Measurements from ENCODE around the gene CHAC2. TPM values are rescaled to one million over a fixed set of nuclear protein-coding genes. Genes with fewer than 3 reads are reported as not detected.

The CHAC2 gene
- total and polyA plus RNA-seq, 9 of the 15 experiments (the other 6 are each of a cell fraction or from before 2014, with no cell fraction given) = 9.8 to 35.6 (median 18.2) TPM

DNA sequence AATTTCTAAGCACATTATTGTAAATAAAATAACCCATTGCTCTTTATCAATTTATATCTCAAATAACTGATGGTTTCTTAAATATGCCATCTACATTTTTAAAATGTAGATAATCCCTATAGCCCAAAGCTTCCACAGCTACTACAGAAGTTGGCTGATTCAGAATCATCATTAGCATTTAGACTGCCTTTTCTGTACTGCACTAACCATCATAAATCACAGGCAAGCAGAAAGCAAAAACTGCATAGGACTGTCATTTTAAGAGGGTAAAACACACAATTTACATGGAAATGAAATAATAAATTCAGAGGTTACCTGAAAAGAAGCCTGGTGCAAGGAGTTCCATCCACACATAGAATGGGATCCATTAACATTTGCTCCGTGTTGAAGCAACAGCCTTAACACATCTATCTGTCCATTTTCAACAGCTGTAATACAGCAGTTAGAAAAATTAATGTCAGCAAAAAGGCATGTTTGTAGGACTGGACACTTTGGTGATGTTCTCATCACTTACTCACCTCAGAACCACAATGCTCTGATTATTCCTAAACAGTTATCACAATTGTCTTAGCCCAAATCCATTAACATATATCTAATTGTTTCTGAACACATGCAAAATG is 38.4 kb upstream of the CHAC2 start:
- H3K36me3 ChIP-seq (ENCODE audit: control insufficient read depth, insufficient read depth, low read length) = peaks cover 4% of the 10 kb centered on the region; the same call in 1 of the 3 replicates
- no peaks in the 10 kb centered on the region for H3K9me1 ChIP-seq (ENCODE audit: control insufficient read depth, insufficient read depth, low read length)
- in situ Hi-C loops (cut with MboI) = no loop called here
- no peak overlapping the region for H3K4me2 ChIP-seq (ENCODE audit: insufficient read depth, low read length)
- intact Hi-C loops (cut with micrococcal nuclease) = no loop called here
- BruUV-seq (replicated peaks) = no TSS peak
- no peak overlapping the region for H3K4me3 ChIP-seq
- no peaks in the 10 kb centered on the region for H3K4me1 ChIP-seq (replicated peaks in 1 of 2; ENCODE audit: control insufficient read depth in 2 of 2, insufficient read depth in 2 of 2, low read length in 2 of 2)
- H3K27me3 ChIP-seq (ENCODE audit: control insufficient read depth in 2 of 2, insufficient read depth in 2 of 2, low read length in 2 of 2) = no peaks in the 10 kb centered on the region
- H3K9me3 ChIP-seq (replicated peaks; ENCODE audit: control insufficient read depth, insufficient read depth, low read depth, low read length) = no peaks in the 10 kb centered on the region
- no peaks in the 10 kb centered on the region for H4K20me1 ChIP-seq (replicated peaks; ENCODE audit: control insufficient read depth, insufficient read depth, low read length)
- no peak overlapping the region for H2AFZ ChIP-seq (ENCODE audit: low read depth, low read length)
- TF ChIP-seq, protein P1, sequence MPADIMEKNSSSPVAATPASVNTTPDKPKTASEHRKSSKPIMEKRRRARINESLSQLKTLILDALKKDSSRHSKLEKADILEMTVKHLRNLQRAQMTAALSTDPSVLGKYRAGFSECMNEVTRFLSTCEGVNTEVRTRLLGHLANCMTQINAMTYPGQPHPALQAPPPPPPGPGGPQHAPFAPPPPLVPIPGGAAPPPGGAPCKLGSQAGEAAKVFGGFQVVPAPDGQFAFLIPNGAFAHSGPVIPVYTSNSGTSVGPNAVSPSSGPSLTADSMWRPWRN (IDR thresholded peaks at IDR 0.05; ENCODE audit: low read depth) = no peak
- TF ChIP-seq POLR2G (IDR thresholded peaks at IDR 0.05; ENCODE audit: low read depth, low read length) (no peak), ZNF316 (IDR thresholded peaks at IDR 0.05) (peak; percentile 27; the same call in 1 of the 2 replicates), ZC3H4 (CRISPR knock-in tag; IDR thresholded peaks at IDR 0.05; ENCODE audit: borderline replicate concordance) (no peak), ZFP36 (IDR thresholded peaks at IDR 0.05; ENCODE audit: low read depth, low read length, partially characterized antibody) (no peak), HDAC2 (IDR thresholded peaks at IDR 0.05) (no peak), C11orf30 (IDR thresholded peaks at IDR 0.05; ENCODE audit: low read depth) (0 out of 2 replicates have a peak, but pooled peaks have one; percentile 6)
- TF ChIP-seq, protein P2, sequence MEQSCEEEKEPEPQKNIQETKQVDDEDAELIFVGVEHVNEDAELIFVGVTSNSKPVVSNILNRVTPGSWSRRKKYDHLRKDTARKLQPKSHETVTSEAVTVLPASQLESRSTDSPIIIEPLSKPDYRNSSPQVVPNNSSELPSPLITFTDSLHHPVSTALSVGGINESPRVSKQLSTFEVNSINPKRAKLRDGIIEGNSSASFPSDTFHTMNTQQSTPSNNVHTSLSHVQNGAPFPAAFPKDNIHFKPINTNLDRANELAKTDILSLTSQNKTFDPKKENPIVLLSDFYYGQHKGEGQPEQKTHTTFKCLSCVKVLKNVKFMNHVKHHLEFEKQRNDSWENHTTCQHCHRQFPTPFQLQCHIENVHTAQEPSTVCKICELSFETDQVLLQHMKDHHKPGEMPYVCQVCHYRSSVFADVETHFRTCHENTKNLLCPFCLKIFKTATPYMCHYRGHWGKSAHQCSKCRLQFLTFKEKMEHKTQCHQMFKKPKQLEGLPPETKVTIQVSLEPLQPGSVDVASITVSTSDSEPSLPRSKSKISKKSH (CRISPR knock-in tag; IDR thresholded peaks at IDR 0.05) = no peak
- TF ChIP-seq, protein P3, sequence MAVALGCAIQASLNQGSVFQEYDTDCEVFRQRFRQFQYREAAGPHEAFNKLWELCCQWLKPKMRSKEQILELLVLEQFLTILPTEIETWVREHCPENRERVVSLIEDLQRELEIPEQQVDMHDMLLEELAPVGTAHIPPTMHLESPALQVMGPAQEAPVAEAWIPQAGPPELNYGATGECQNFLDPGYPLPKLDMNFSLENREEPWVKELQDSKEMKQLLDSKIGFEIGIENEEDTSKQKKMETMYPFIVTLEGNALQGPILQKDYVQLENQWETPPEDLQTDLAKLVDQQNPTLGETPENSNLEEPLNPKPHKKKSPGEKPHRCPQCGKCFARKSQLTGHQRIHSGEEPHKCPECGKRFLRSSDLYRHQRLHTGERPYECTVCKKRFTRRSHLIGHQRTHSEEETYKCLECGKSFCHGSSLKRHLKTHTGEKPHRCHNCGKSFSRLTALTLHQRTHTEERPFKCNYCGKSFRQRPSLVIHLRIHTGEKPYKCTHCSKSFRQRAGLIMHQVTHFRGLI (CRISPR knock-in tag; IDR thresholded peaks at IDR 0.05) = no peak
- TF ChIP-seq, protein P4, sequence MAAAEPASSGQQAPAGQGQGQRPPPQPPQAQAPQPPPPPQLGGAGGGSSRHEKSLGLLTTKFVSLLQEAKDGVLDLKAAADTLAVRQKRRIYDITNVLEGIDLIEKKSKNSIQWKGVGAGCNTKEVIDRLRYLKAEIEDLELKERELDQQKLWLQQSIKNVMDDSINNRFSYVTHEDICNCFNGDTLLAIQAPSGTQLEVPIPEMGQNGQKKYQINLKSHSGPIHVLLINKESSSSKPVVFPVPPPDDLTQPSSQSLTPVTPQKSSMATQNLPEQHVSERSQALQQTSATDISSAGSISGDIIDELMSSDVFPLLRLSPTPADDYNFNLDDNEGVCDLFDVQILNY (CRISPR knock-in tag; IDR thresholded peaks at IDR 0.05) = no peak
- DNase-seq (ENCODE audit: extremely low read depth in 1 of 4, low spot score in 3 of 4) = no peak
- POLR2A ChIA-PET = interaction anchor here (0.7 kb wide), 1 partner anchor 100 kb away, joined by 3 read pairs; no protein-coding TSS in a partner anchor
- no peak overlapping the region for H3K9ac ChIP-seq (ENCODE audit: insufficient read depth in 1 of 2, low read depth in 2 of 2, low read length in 2 of 2)
- no peaks in the 10 kb centered on the region for H3K79me2 ChIP-seq (ENCODE audit: control insufficient read depth, insufficient read depth, low read length)
- CTCF ChIA-PET (ENCODE audit: low intra/inter-chr PET ratio) = no interaction called here
- FAIRE-seq = no peak
- no peak for ATAC-seq
- H3K27ac ChIP-seq (ENCODE audit: extremely low read depth, low read depth, low read length) = no peak overlapping the region
- 24% methylated on average over 1 of the region's 1 CpG for WGBS (ENCODE audit: insufficient coverage, low coverage, missing lambda C conversion rate)

Measured in K562 (cell line).